SJCRH30 (cell line): ENCODE results near the gene ALMS1. TPM values are rescaled to one million over a fixed set of nuclear protein-coding genes. Genes with fewer than 3 reads are reported as not detected.
"Not testable (repeated sequence)": the region's sequence is repeated elsewhere in the genome, so short reads cannot be mapped to it uniquely, and the experiment has no call there.

Experiments used
- DNase-seq, 2 experiments: peaks; one replicate each; pipeline ENCODE4 v3.0.0-alpha.2; 2015 to 2020
- H3K27ac ChIP-seq: fragments of 250-450 bp; sonication (Bioruptor Pico); 2 replicates; pipeline ENCODE4 v1.5.1; 2020; ENCODE audit warnings: mild to moderate bottlenecking, moderate library complexity
- H3K27me3 ChIP-seq: fragments of 250-450 bp; sonication (Bioruptor Pico); 2 replicates; pipeline ENCODE4 v1.5.1; 2020; ENCODE audit warnings: mild to moderate bottlenecking, moderate library complexity
- H3K36me3 ChIP-seq: fragments of 250-450 bp; sonication (Bioruptor Pico); 2 replicates; pipeline ENCODE4 v1.5.1; 2020; ENCODE audit warnings: mild to moderate bottlenecking, moderate library complexity
- H3K4me1 ChIP-seq: fragments of 250-450 bp; sonication (Bioruptor Pico); 2 replicates; pipeline ENCODE4 v1.5.1; 2020; ENCODE audit warnings: mild to moderate bottlenecking, moderate library complexity
- H3K4me3 ChIP-seq: fragments of 250-450 bp; sonication (Bioruptor Pico); 2 replicates; pipeline ENCODE4 v1.5.1; 2020; ENCODE audit warnings: mild to moderate bottlenecking, moderate library complexity
- H3K9me3 ChIP-seq: fragments of 250-450 bp; sonication (Bioruptor Pico); replicated peaks from 2 replicates; pipeline ENCODE4 v1.5.1; 2020; ENCODE audit warnings: mild to moderate bottlenecking, moderate library complexity
- total RNA-seq: library from RNA; depleted of rRNA; stranded (reverse); fragments of >200 nt; shearing (Covaris generic); gene quantifications from 2 replicates; pipeline ENCODE4 v1.2.3, GENCODE V29; 2014; rRNA removed

The ALMS1 gene
- total RNA-seq, 1 experiment from 2014 or later = 72.8 TPM

DNA sequence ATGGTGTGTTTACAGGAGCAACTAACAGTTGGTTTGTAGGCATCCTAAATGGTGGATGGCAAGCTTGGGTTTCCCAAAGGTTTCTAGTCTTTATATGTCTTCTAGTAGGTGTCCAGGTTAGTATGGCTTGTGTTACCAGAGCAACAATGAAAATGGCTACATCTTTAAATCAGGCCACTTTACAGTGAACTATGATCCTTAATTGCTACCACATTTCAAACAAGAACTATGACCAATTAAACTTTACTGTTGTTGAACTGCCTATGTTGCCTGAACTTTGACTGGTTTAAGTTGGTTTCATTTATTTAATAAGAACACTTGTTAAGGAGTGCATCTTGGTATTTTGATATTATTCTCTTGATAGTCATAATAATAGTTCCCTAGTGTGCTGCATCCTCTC, 251.3 kb downstream of the ALMS1 start:
- H3K27me3 ChIP-seq, H3K36me3 ChIP-seq, H3K27ac ChIP-seq: not testable (repeated sequence)

DNA sequence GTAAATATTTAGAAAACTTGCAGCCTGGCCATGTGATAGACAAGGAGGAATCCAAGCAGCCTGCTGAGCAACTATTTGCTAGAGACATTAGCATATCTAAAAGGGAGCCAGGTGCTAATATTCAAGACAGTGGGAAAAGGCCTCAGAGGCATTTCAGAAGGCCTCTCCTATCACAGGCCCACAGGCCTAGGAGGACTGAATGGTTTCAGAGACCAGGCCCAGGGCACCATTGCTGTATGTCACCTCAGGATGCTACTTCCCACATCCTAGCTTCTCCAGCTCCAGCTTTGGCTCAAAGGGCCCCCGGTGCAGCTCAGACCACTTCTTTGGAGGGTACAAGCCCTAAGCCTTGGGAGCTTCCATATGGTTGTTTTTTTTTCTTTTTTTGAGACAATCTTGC, 252.8 kb downstream of the ALMS1 start:
- no peaks in the 10 kb centered on the region for H3K4me1 ChIP-seq
- peaks cover 6% of the 10 kb centered on the region for H3K9me3 ChIP-seq
- DNase-seq = no peak
- H3K4me3 ChIP-seq = no peak overlapping the region
- H3K27ac ChIP-seq = no peak overlapping the region
- no peaks in the 10 kb centered on the region for H3K27me3 ChIP-seq
- H3K36me3 ChIP-seq = no peaks in the 10 kb centered on the region

More for the DNA sequence above, 251.3 kb downstream of the ALMS1 start:
- H3K4me3 ChIP-seq, H3K4me1 ChIP-seq, H3K9me3 ChIP-seq, DNase-seq: not testable (repeated sequence)

GRCh38 chr2:73640511-73640911, 254.9 kb downstream of the ALMS1 start:
- no peaks in the 10 kb centered on the region for H3K36me3 ChIP-seq
- no peak for DNase-seq
- peaks cover 6% of the 10 kb centered on the region for H3K9me3 ChIP-seq
- H3K27ac ChIP-seq = no peak overlapping the region
- H3K4me3 ChIP-seq = no peak overlapping the region
- no peaks in the 10 kb centered on the region for H3K4me1 ChIP-seq
- H3K27me3 ChIP-seq = 0 out of 2 replicates have a peak, but pooled peaks cover 5% of the 10 kb centered on the region

DNA sequence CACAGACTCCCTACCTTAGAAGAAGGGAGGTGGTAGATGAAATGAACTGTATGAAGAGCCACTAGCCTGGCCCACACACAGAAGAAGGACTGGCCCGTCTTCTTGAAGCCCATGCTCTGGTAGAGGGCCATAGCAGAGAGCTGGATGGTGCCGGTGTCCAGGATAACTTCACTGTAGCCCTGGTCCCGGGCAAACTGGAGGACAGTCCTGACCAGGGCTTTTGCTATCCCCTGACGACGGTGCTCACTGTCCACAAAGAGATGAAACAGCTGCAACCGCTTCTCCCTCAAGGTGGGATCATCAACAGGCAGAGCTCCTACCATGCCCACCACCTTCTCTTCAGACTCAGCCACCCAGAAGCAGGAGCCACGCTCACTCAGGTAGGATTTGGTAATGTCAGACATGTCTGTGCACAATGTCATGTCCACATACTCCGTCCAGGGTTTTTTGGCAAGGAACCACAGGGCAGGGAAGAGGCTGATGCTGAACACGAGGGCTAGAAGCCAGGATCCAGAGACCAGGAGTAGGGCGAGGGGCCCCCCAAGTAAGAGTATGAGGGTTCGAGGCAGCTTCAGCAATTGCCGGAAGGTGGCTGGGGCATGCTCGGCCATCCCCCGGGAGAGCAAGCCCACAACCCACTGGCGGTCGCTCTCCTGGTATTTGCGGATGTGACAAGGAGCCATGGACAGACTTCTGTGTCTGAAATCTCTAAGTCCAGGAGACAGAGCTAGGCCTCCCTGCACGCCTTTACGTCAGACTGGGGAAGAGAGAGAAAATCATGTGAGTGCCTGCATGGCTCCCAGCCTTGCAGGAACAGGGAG, 255.5 kb downstream of the ALMS1 start:
- H3K9me3 ChIP-seq = peaks cover 6% of the 10 kb centered on the region
- H3K4me1 ChIP-seq = no peaks in the 10 kb centered on the region
- 0 out of 2 replicates have a peak, but pooled peaks cover 5% of the 10 kb centered on the region for H3K27me3 ChIP-seq
- DNase-seq = no peak
- no peak overlapping the region for H3K27ac ChIP-seq
- H3K4me3 ChIP-seq = no peak overlapping the region
- H3K36me3 ChIP-seq = no peaks in the 10 kb centered on the region

- no peak for DNase-seq
- Histone ChIP-seq H3K9me3 (peaks cover 6% of the 10 kb centered on the region), H3K36me3 (no peaks in the 10 kb centered on the region), H3K27me3 (0 out of 2 replicates have a peak, but pooled peaks cover 5% of the 10 kb centered on the region), H3K4me1 (no peaks in the 10 kb centered on the region), H3K4me3 (no peak overlapping the region), H3K27ac (no peak overlapping the region)
These were observed 256.1 kb downstream of the ALMS1 start for GRCh38 chr2:73641767-73642062.

DNA sequence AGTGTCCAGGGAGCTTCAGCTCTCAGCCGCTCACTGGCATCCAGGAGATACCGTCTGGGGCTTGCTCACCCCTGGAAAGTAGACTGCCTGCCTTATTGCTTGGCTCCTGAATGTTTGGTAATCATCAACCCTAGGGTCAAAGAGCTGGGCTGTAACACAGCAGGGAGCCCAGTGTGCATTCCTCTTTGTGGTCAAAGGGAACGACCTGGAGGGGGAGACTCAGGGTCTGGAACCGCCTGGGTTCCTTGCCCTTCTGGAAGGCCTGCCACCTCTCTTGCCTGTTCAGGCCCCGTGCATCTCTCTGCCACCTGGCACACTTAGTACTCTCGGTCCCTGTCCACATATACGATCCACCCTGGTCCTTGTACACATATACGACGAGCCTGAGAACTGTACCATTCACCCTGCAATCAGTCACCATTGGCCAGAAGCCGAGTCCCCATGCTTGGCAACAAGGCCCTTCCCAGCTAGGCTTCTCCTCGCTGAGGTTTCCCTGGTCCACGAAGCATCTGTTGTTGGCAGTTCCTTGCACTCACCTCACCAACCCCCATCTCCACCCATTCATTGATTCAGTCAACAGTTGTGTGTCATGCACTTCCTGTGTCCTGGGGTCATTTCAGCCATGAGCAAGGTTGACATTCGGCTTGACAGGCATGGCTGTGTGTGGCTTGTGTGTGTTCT, 256.8 kb downstream of the ALMS1 start, which contains the start of gene NAT8:
Gene NAT8 (minus strand): TSS at position 85 of the 681 bp plus-strand sequence. CDS start 794 bp downstream, outside the sequence.
- Histone ChIP-seq H3K27ac (no peak within 1 kb of the TSS), H3K4me3 (no peak within 1 kb of the TSS), H3K27me3 (0 out of 2 replicates have a peak, but pooled peaks cover 5% of the 10 kb centered on the region), H3K9me3 (peaks cover 6% of the 10 kb centered on the region), H3K4me1 (no peaks in the 10 kb centered on the region), H3K36me3 (no peaks in the 10 kb centered on the region)
- DNase-seq = no peak

GRCh38 chr2:73647690-73648089, 262.1 kb downstream of the ALMS1 start:
- H3K4me1 ChIP-seq, DNase-seq, H3K4me3 ChIP-seq, H3K36me3 ChIP-seq, H3K27me3 ChIP-seq, H3K27ac ChIP-seq, H3K9me3 ChIP-seq: not testable (repeated sequence)

GRCh38 chr2:73651591-73652230, 266.1 kb downstream of the ALMS1 start:
- Histone ChIP-seq H3K4me3 (no peak overlapping the region), H3K4me1 (no peaks in the 10 kb centered on the region), H3K9me3 (no peaks in the 10 kb centered on the region), H3K27me3 (no peaks in the 10 kb centered on the region), H3K27ac (no peak overlapping the region), H3K36me3 (no peaks in the 10 kb centered on the region)
- DNase-seq = no peak

DNA sequence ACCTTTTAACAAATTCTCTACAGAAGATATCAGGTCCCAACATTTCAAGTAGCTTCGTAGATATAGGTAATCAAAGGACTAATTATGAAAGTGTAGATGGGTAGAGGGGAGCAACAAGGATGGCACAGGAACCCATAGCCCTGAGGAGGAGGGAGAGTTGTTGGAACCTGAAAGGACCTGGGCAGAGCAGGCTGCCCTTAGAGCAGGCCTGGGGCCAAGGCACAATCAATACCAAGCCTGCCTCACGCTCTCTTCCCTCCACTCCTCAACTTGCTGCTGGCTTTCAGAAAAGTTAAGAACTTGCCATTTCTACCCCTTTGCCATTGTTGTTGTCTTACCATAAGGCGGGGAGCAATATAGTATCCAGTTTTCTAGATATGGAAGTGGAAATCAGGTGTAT, 266.7 kb downstream of the ALMS1 start:
- Histone ChIP-seq H3K27ac (no peak overlapping the region), H3K36me3 (no peaks in the 10 kb centered on the region), H3K4me1 (no peaks in the 10 kb centered on the region), H3K27me3 (no peaks in the 10 kb centered on the region), H3K4me3 (no peak overlapping the region), H3K9me3 (no peaks in the 10 kb centered on the region)
- no peak for DNase-seq

GRCh38 chr2:73654175-73654574, 268.5 kb downstream of the ALMS1 start:
- no peak overlapping the region for H3K27ac ChIP-seq
- H3K27me3 ChIP-seq = no peaks in the 10 kb centered on the region; the same call in 1 of the 2 replicates
- H3K4me3 ChIP-seq = no peak overlapping the region
- peaks cover 1% of the 10 kb centered on the region; the same call in 1 of the 2 replicates for H3K9me3 ChIP-seq
- no peaks in the 10 kb centered on the region for H3K4me1 ChIP-seq
- no peaks in the 10 kb centered on the region for H3K36me3 ChIP-seq
- DNase-seq = no peak

Other genes starting within 250 kb of the ALMS1 start
- not detected in 2 replicates for gene NOTO, start 183.3 kb upstream of the ALMS1 start, total RNA-seq
- 40.2 and 44.4 TPM in 2 replicates for gene SMYD5, start 171.6 kb upstream of the ALMS1 start, total RNA-seq
- gene PRADC1, start 152.6 kb upstream of the ALMS1 start, total RNA-seq = 28.9 and 42.0 TPM in 2 replicates
- 815 and 876 TPM in 2 replicates for gene CCT7, start 151.5 kb upstream of the ALMS1 start, total RNA-seq
- 12.0 and 14.2 TPM in 2 replicates for gene FBXO41, start 101.4 kb upstream of the ALMS1 start, total RNA-seq
- not detected in 2 replicates for gene EGR4, start 92.3 kb upstream of the ALMS1 start, total RNA-seq